ENCODE data around the gene VAPA.

VAPA gene, protein sequence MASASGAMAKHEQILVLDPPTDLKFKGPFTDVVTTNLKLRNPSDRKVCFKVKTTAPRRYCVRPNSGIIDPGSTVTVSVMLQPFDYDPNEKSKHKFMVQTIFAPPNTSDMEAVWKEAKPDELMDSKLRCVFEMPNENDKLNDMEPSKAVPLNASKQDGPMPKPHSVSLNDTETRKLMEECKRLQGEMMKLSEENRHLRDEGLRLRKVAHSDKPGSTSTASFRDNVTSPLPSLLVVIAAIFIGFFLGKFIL

DNA sequence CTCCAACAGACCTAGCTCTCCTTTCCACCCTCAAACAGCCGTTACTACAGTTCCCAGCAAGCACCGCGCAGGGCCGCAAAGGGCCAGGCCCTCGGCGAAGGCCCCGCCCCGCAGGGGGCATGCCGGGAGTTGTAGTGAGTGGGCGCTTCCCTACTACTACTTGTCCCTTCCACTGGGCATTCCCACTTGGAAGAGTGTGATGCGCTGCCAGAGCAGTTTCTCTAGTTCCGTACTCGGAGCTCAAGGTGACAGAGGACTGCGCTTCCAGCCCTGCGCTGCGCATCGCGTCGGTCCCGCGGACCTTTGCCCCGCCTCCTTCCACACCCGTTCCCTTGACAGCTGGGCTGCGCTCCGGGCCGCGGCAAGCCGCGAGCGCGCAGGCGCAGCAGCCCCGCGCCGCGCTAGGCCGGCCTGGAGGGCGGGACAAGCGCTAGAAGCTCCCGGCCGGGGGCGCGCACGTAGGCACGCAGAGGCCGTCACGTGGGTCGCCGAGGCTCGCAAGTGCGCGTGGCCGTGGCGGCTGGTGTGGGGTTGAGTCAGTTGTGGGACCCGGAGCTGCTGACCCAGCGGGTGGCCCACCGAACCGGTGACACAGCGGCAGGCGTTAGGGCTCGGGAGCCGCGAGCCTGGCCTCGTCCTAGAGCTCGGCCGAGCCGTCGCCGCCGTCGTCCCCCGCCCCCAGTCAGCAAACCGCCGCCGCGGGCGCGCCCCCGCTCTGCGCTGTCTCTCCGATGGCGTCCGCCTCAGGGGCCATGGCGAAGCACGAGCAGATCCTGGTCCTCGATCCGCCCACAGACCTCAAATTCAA is at the start of gene VAPA:
Gene VAPA, plus strand, starts transcription at position 491 of the 808 bp plus-strand sequence. Its CDS starts 241 bp downstream, at position 732.
- FAIRE-seq: peak; percentile 70

DNA sequence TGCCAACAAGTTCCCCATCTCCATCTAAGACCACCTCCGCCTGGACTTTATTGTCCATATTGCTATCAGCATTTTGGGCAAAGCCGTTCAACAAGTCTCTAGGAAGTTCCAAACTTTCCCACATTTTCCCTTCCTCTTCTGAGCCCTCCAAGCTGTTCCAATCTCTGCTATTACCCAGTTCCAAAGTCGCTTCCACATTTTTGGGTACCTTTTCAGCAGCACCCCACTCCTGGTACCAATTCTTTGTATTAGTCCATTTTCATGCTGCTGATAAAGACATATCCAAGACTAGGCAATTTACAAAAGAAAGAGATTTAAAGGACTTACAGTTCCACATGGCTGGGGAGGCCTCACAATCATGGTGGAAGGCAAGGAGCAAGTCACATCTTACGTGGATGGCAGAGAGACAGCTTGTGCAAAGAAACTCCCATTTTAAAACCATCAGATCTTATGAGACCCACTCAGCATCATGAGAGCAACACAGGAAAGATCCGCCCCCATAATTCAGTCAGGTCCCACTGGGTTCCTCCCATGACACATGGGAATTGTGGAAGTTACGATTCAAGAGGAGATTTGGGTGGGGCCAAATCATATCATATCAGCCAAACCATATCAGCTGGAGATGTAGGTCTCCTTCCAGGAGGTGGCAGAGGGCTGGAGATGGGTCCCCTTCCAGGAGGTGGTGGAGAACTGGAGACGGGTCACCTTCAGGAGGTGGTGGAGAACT is 47.9 kb upstream of the VAPA start:
- no peak for FAIRE-seq

DNA sequence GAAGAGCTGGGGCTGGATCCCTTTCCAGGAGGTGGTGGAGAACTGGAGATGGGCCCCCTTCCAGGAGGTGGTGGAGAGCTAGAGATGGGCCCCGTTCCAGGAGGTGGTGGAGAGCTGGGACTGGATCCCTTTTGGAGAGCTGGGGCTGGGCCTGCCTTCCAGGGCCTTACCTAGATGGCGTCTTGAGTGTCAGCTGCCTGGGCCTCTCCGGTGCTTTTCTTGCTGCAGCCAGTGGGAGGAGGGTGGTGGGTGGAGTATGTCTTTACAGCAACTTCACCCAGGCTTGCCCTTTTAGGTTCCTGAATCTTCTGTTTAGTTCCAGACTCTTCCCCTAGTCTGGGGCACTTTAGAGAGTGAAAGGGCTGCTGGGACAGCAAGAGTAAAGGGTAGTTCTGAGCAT is 47.2 kb upstream of the VAPA start:
- no peak for FAIRE-seq

DNA sequence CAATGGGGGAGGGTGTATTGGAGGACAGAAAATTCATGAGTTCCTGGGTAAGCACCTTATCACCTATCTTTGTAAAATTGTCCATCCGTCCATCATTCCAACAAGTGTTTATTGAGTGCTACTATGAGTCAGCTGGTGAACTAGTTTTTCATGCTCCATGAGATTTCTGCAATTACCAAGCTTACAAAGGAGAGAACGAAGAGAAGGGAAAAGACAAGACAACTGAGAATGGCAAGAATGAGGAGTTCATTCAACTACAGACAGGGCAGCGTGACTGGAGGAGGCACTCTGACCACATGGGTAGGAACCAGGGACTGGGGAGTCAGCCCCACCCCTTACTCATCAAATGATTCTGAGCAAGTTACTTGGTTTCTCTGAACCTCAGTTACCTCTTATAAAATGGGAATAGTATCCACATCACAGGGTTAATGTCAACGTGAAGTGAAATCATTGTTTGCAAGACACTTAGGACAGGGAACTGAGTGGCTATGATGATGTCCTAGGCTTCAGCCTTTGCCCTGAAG is 46.7 kb upstream of the VAPA start:
- FAIRE-seq: no peak

DNA sequence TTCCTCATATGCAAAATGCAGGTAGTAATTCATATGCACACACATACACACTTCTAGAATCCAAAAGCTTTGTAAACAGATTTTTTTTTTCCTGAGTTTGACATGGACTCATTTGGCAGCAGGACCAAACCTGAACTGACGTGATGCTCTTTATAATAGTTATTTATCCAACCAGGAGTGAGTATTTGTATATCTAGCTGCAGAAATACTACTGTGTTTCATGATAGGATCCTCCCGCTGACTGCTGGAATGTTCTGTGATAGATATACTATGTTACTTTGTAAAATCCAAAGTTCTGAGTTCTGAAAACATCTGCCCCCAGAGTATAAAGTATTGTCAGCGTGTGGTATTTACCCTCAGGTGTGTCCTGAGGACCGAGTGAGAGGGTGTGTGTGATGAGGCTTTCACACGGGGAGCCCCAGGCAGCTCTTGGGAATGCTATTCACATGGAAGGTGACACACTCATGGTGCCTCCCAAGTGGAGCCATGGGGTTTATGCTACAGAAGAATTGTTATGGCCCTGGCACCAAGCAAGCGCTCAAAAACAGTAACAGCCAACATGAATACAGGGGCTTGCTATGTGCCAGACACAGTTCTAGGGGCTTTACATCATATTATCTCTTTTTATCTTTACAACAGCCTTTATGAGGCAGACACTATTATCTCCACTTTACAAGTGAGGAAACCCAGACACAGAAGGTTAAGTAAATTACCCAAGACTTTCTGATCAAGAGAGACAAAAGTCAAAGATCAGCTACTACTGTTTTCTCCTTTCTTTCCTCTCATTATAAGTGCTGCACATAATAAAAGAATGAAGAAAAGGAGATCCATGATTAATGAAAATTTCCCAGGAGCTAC is 44.7 kb upstream of the VAPA start:
- FAIRE-seq: no peak

DNA sequence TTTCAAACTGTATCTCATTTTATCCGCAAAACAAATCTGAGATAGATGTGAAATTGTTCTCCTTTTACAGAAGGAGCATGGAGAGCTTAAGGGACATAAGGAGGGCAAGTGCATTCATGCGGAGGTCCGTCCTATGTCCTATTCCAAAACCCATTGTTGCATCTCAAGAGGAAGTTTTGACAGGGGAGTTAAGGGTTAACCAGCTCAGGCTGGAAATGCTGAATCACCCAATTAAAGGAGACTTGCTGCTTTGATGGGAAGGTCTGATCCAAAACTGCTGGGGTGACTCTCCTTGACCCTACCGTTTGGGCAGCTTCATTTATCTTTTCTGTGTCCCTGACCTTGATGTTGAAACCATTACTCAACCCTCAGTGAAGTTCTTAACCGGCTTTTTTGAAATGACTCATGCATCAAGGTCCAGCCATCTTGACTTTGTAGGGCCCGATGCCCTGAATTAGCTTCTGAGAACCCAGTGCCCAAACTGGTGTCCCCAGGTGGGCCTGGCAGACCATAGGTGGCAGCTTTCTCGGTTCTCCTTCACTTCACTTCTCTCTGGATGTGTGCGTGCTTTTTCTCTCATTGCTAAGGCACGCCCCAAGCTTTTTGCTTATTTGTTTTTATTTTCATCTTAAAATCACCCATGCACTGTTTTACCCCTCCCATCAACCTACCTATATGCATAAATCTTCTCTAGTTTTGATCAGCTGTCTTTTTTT is 43.9 kb upstream of the VAPA start:
- no peak for FAIRE-seq

DNA sequence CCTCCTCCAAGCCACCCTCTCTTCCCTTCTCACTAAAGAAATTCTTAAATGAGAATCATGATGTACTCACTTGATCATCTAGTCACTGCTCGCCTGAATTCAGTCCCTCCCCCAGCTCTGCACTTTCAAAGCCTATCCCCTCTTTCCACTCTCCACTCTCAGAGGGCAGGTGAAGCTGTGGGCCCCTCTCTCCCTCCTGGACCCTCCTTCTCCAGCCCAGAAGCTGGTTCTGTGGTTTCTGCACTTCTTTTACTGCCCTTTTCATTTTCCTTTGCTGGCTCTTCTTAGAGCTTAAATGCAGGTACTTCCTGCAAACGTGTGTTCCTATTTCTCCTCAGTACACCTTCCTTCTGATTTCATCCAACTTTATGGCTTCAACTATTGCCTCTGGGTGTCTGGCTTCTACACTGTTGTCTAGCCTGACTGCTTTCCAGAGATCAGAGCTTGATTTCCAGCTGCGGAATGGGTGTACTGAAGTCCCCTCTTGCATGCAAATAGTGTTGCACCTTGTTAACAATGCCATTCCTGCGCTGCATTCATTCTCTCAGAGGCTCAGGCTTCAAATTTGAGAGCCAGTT is 43.3 kb upstream of the VAPA start:
- no peak for FAIRE-seq

DNA sequence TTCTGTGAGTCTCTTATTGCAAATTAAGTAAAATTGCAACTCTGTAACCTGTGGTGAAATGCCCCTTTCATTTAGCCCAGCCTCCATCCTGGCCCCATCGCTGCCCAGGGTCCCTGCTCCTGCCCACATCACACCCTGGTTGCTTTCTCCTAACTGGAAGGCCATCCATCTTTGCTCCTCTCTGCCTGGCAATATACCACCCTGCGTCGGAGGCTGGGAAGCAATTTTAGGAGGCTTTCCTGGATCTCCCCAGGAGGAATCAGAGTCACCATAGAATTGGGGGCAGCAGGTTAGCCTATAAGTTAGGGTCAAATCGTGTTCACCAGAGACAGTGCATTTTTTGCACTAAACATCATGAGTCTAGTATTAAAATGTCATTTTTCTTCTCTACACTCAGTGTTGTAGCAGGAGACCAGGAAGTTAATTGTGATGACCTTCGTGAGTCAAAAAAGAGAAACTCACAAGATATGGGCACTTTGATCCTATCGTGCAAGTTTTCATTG is 42.5 kb upstream of the VAPA start:
- no peak for FAIRE-seq

DNA sequence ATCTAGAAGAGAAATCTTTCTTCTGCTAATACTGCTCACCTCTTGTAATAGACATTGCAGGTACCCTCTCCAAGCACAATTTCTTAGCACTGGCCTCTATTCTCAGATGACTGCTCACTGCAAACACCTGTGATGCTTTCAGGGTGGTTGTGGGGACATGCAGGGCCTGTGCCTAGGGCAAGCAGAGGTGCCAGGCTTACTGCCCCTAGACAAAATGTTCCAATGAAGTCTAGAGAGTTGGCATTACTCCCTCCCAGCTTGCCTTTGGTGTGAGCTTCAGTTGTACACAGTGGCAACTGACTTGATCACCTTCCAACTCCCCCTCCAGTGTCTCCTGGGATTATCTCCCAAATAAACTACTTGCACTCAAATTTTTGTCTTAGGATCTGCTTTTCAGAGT is 41.0 kb upstream of the VAPA start:
- FAIRE-seq: no peak

DNA sequence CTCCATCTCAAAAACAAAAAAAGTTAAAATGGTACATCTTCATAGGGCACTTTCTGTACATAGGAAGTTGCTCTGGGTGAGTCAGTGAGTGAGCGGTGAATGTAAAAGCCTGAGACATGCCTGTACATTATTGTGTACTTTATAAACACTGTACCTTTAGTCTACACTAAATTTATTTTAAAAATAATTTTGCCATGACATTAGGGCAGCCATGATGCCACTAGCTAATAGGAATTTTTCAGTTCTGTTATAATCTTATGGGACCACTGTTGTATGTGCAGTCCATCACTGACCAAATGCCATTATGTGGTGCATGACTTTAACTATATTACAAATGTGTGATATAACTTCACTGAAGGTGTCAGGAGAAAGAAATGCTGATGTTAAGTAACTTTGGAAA is 39.1 kb upstream of the VAPA start:
- no peak for FAIRE-seq

DNA sequence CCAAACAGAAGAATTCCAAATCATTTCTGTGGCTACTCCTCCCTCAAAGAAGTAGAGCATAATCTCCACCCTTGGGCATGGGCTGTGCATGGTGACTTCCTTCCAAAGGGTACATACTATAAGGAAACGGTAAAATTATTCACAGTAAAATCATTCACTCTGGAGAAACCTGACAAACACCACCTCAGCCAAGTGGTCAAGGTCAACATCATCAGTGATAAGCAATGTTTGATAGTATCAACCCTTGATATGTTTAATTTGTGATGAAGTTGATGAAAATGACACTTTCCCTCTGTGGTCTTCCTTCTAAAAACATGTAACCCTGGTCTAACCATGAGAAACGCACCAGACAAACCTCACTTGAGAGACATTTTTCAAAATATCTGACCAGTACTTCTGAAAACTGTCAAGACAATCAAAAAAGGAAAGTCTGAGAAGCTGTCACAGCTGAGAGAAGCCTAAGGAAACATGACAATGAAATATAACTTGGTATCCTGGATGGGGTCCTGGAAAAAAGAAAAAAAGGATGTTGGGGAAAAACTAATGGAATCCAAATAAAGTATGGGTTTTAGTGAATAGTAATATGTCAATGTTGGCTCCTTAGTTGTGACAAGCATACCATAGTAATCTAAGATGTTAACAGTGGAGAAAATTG is 37.5 kb upstream of the VAPA start:
- FAIRE-seq: no peak

DNA sequence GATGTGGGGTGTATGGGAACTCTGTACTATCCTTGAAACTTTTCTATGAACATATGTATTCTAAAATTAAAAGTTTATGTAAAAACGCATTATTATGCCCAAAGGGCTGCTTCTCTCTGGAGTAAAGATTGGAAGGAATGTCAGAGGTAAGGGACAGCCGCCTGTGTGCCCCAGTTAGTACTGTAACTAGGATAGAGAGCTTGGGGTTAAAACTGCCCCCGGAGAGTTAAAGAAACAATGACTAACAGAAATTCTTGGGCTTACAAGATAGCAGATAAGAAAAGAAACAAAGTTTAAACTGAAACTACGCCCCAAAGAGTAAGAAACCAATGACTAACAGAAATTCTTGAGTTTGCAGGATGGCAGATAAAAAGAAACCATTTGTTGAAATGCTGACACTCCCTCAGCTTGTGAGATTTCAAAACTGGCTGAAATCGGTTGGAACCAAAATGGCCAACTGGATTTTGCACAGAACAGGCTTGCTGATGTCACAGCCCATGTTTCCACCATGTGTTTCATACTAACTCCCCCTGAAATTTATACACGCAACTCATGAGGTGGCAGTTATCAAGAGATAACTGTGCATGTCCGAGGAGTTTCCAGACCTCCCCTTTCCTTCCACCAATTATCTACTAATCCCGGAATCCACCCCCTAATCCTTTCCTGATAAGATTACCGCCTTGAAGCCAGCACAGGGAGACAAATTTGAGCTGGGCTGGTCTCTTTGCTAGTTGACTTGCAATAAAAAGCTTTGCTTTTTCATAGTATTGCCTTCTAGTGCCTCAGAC is 36.8 kb upstream of the VAPA start:
- no peak for FAIRE-seq

DNA sequence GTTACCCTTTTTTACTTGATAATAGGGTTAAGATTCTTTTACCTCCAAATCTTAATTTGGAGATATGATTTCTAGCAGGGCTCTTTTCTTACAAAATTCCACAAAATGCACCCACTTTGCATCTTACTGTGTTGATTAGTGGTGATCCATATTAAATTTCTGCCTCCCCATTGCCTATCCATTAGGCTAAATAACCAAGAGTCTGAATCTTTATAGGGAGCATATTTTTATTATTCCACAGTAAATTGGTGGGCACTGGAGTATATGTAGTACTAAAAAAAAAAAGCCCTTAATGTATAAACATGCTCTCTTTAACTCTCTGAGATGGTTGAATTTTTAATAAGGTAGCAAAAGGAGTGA is 36.2 kb upstream of the VAPA start:
- no peak for FAIRE-seq

DNA sequence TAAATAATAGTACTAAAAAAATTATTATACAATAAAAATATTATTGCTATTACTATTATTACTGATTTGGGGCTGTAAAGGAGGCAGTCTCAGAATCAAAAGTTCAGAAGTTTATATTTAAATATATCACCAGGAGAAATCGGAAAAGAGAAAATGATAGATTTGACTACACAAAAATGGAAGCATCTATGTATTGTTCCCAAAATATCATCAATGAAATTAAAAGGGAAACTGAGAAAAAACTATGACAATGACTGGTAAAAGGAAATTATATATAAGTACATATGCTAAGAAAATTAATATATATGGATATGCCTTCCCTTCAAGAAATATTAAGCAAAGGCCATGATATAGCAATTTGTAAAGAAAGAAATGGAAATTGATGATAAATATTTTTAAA is 35.7 kb upstream of the VAPA start:
- FAIRE-seq: no peak

DNA sequence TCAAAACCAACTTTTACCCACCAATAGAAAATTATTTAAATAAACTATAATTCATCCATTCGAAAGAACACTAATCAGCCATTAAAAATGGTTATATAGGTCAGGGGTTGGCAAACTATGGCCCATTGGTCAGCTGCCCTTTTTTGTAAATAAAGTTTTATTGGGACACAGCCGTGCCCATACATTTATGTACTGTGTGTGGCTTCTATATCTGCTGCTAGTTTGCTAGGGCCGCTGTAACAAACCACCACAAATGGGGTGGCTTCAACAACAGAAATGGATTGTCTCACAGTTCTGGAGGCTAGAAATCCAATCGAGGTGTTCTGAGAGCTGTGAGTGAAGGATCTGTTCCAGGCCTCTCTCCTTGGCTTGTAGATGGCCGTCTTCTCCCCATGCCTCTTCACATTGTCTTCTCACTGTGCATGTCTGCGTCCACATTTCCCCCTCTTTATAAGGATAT is 35.0 kb upstream of the VAPA start:
- no peak for FAIRE-seq

DNA sequence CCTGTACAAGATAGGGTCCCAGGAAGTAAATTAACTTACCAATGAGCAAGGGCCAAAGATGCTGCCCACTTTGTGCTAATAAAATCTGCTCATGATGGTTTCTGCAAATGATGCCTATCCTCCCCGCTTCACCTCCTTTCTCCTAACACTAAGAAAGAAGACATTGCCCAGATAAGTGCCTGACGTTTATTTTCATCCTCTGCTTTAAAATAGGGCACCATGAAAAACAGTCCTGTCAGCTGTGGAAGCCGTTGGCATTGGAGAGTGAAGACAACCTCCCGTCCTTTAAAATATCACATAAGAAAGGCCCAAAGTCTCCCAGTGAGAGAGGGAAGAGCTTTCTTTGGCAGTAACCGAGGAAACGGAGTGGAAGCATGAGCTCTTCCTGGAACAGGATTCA is 29.7 kb upstream of the VAPA start:
- FAIRE-seq: no peak

DNA sequence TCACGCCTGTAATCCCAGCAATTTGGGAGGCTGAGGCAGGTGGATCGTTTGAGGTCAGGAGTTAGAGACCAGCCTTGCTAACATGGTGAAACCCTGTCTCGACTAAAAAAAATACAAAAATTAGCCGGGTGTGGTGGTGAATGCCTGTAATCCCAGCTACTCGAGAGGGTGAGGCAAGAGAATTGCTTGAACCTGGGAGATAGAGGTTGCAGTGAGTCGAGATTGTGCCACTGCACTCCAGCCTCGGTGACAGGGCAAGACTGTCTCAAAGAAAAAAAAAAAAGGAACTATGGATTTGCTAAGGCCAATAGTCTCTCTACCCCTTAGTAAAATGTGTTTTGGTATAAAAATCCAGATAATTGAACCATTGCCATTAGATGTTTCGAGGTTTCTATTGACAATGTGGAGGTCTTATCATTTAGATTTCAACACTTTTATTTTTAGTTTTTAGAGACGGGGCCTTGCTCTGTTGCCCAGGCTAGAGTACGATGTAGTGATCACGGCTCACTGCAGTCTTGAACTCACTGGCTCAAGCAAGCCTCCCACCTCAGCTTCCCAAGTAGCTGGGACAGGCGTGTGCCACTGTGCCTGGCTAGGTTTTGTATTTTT is 29.2 kb upstream of the VAPA start:
- no peak for FAIRE-seq

DNA sequence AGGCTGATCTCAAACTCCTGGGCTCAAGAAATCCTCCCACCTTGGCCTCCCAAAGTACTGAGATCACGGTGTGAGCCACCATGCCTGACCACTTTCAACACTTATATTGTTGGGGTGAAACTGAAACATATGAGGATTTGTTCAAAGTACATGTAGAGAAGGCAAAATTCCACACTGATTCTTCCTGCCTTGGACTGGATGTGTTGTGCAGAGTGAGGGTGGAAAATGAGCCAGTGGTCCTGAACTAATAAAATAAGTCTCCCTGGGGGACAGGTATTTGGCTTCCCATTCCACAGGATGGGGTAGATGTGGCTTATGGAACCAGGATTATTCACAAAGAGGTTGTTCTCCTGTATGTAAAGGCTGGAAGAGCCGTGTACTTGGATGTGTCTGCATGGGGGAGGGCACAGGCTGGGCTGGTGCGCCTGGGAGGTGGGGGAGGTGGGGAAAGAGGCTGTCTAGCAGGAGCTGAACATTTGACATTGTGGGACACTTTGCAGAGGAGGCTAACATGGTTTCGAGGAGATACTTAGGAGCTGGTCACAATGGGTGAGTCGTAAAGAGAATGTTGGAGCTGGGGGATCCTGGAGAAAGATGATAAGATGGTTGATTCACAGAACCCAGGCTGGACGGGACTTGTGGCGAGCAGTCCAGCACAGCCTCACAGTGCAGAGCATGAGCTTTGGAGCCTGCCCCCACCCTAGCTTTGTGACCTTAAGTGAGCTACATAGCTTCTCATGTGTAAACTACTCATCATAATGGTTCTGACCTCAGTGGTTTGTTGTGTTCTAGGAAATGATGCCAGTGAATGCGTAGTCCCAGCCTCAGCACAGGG is 28.4 kb upstream of the VAPA start, which contains the start of gene TXNDC2:
Gene TXNDC2, plus strand, starts transcription at position 804 of the 835 bp plus-strand sequence. CDS start 708 bp downstream, outside the sequence.
- no peak for FAIRE-seq

DNA sequence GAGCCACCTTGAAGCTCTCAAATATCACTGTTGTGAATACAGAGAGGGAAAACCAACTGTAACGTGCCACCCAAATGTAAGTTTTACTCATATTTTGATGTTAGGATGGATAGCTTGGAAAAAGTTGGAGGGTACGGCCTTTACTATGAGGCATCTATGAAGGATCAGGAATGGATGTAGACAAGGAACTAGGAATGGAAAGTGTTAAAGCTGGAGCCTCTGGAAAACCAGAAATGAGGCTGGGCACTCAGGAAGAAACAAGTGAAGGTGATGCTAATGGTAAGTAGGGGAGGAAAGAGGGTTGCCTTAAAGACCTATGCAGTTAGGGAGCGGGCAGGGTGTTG is 27.8 kb upstream of the VAPA start:
- FAIRE-seq: no peak

All from G401.6 (cell line).